GM12891 (cell line): Measurements from ENCODE around the gene GATAD1.

Experiments
- POLR2AphosphoS5 ChIP-seq: IDR thresholded peaks from 2 replicates; pipeline ENCODE4 v1.6.1; 2011; ENCODE audit warnings: low read depth, low read length, control low read depth
- SPI1 ChIP-seq: IDR thresholded peaks from 2 replicates; pipeline ENCODE4 v1.6.1; 2011; ENCODE audit warnings: low read depth, low read length, control low read depth
- TAF1 ChIP-seq: IDR thresholded peaks from 2 replicates; pipeline ENCODE4 v1.6.1; 2011; ENCODE audit warnings: low read depth, low read length, control low read depth

- TF ChIP-seq TAF1 (no peak), SPI1 (no peak), POLR2AphosphoS5 (no peak)
Measured at GRCh38 chr7:92478711-92479110, 31.4 kb downstream of the GATAD1 start.
